ENCODE data around the gene TRPM8.
"Not testable (repeated sequence)": the region's sequence is repeated elsewhere in the genome, so short reads cannot be mapped to it uniquely, and the experiment has no call there.

The TRPM8 gene

GRCh38 chr2:233938676-233939370 is 21.6 kb downstream of the TRPM8 start:
- DNase-seq, result no peak

DNA sequence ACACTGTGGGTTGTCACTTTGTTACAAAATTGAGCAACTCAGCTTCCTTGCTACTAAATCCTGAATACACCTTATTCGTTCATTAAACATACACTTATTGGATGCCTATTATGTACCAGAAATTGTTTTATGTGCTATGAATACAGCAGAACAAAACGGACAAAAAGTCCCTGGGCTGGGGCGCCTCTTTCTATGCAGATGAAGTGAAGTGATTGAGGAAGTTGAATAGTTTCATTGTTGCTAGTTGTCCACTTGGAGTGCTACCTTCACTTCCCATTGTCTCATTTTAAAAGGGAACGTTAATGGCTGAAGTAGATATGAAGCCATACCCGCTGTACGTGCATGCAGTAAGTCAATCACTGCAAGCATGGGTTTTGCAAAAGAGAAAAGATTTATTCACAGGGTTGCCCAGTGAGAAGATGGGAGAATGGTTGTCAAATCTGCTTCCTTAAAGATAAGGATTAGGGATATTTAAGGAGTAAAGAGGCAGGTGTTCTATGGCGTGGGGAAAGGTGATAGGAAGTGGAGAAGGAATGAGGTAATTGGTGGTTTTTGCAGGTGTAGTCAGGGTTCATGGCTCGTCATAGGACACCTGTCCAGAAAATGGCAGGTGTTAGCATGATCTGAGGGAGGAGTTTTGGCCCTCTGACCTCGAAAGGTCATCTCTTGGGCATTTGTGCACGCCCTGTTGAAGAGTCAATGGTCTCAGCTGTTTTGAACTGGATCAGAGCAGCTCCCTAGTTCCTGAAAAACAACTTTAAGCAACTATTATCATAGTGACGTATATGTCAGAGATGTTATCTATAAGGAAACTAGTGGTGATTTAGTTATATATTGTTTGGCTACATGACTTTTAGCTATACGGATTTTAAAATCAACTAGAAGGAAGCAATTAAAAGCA is 23.5 kb downstream of the TRPM8 start:
- DNase-seq, result no peak

GRCh38 chr2:233942731-233943130 is 25.6 kb downstream of the TRPM8 start:
- DNase-seq, result no peak

DNA sequence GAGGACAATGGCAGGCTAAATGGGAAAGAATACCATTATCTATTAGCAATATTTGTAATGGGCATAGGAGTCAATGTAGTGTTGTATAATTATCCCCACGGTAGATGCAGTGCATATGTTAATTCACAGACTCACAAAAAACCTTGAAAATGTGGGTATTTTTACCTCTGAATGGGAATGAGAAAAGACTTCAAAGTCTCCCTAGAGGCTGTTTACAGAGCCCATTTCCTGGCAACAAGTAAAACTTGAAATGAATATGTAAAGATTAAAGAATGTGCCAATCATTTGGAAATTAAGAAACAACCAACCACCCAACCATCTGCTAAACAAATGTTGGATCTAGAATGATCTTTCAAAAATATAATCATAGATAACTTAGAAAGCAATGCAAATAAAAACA is 27.1 kb downstream of the TRPM8 start:
- DNase-seq, result no peak

- no peak for DNase-seq
These were observed 27.5 kb downstream of the TRPM8 start for GRCh38 chr2:233944722-233945121.

DNA sequence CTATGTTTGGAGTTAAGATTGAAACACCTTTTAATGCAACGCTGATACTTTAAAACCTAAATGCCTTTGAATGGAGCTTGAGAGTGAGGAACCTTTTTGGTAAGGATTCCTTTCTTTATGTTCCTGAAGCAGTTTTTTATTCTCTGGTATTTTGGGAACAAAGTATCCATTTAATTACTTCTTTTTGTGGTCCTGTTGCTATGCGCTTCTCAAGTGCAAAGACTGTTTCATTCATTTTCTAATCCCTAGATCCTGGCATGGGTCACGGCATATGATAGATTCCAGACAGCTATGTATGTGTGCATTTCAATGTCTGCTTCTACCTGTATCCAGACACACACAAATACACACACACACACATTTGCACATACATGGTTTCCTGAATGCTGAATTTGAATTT is 28.0 kb downstream of the TRPM8 start:
- DNase-seq, result peak; percentile 39

GRCh38 chr2:233950078-233950825 is 33.1 kb downstream of the TRPM8 start:
- no peak for DNase-seq

- no peak for DNase-seq
These were observed 35.2 kb downstream of the TRPM8 start for GRCh38 chr2:233952335-233952734.

- DNase-seq, result no peak
These were observed 36.1 kb downstream of the TRPM8 start for GRCh38 chr2:233953087-233953801.

- DNase-seq, result no peak
These were observed 43.0 kb downstream of the TRPM8 start for GRCh38 chr2:233960203-233960602.

GRCh38 chr2:233961905-233962304 is 44.7 kb downstream of the TRPM8 start:
- no peak for DNase-seq

DNA sequence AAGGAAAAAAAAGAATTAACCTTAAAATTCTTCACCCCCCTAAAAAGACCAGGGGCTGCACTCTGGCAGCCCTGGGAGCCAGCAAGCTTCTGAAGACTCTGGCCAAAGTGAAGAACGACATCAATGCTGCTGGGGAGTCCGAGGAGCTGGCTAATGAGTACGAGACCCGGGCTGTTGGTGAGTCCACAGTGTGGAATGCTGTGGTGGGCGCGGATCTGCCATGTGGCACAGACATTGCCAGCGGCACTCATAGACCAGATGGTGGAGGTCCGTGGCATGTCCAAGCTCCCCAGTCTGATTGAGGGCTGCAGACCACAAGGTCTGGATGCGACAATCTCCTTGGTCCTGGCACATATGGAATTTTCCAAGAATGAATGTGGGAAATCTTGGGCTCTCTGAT is 47.4 kb downstream of the TRPM8 start:
- no peak for DNase-seq

- no peak for DNase-seq
These were observed 47.9 kb downstream of the TRPM8 start for GRCh38 chr2:233965032-233965603.

DNA sequence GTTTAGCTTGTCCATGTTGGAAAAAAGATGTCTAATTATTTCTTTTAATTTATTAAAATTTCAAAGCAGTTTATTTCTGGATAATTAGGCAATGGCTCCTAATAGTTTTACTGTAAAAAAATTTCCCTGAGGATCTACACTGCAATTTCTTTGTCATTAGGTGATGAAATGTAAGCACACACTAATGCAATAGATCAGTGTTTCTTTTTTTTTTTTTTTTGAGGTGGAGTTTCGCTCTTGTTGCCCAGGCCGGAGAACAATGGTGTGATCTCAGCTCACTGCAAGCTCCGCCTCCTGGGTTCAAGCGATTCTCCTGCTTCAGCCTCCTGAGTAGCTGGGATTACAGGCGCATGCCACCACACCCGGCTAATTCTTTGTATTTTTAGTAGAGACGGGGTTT is 48.5 kb downstream of the TRPM8 start:
- DNase-seq, result not testable (repeated sequence)

- no peak for DNase-seq
These were observed 49.2 kb downstream of the TRPM8 start for GRCh38 chr2:233966388-233966787.

- DNase-seq, result no peak
These were observed 50.0 kb downstream of the TRPM8 start for GRCh38 chr2:233967164-233967563.

DNA sequence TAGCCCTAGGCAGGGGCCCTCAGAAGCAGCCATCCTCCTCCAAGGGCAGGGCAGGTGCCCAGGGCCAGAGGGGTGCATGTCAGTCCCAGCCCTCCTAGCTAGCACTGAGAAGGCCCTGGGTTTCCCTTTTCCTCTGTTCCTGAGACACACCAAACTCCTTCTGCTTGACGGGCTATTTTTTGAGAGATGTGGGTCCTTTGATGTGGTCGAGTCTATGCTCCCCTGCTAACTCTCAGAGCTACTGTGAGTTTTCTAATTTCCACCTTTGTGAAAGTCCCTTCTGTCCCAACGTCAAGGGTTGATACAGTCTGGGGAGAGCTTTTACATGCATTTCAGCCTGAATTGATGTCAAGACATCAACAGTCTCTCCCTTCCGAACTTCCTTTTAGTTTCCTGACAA is 51.4 kb downstream of the TRPM8 start:
- no peak for DNase-seq

- not testable (repeated sequence) for DNase-seq
These were observed 55.3 kb downstream of the TRPM8 start for GRCh38 chr2:233972460-233972859.

DNA sequence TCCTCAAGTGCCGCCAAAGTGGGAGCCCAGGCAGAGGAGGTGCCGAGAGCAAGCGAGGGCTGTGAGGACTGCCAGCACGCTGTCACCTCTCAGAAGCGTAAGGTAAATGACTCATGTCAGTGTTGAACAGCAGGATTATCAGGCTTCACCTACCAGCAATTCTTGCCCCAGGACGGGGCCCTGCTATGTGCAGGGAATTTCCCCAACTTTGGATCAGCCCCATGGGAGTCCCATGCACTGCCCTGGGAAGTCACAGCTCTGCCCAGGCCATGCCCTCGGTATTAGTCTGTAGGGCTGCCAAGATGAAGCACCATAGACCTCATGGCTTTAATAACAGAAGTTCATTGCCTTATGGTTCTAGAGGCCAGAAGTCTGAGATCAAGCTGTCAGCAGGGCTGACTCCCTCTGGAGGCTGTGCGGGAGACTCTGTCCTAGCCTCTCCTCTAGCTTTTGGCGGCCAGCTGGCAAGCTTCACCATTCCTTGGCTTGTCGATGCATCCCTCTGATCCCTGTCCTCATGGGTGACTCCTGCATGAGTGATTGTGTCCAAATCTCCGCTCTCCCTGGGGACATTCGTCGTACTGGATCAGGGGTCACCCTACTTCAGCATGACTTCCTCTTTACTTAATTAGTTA is 55.9 kb downstream of the TRPM8 start:
- no peak for DNase-seq

- DNase-seq, result no peak
These were observed 56.6 kb downstream of the TRPM8 start for GRCh38 chr2:233973786-233974185.

DNA sequence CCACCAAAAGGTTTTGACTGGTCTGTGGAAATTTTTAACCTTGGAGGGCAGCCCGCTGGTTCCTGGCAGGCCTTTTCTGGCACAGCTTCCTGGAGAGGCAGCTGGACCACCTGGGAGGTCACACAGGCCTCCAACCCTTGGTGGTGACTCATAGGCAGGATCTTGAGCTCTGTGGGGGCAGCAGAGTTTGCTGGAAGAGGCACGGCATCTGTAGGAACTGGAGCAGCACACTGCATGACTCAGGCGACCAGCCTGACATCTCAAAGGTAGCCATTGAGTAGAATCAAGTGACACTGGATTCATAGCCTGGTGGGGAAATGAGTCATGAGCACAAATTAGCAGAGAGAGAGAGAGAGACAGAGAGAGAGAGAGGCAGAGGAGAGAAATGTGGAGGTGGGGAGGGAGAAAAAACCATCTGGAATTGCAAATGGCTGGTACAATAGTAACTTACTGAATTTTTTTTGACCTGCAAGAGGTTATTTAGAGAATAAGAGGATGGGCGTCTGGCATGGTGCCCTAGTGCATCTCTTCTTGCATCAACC is 57.4 kb downstream of the TRPM8 start:
- no peak for DNase-seq

DNA sequence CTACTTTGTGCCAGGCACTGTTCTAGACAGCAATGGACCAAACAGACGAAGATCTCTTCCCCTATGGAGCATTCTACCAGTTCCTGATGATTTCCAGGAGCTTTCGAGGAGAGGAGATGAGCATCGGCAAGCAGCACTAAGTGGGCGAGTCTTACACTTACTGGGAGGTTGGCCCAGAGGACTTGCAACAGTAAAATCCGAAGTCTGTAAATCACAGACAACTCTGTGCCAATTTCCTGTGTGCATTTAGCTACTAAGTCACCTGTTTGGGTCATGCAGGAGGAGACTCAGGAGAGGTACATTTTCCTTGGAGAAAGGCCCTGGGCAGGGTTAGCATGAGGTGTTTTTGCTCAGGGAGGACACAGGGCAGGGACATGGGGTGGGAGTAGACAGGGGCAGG is 58.9 kb downstream of the TRPM8 start:
- no peak for DNase-seq

Data from NCI-H1048 (cell line).